GM21737 (cell line): ENCODE data around the gene ZIC5.

Experiments
- ATAC-seq: cut with Tn5 transposase; IDR thresholded peaks from one replicate; pipeline ENCODE4 v1.9.1; 2021; ENCODE audit warnings: mild to moderate bottlenecking, moderate library complexity; ENCODE audit not compliant: unreplicated experiment

The ZIC5 gene

DNA sequence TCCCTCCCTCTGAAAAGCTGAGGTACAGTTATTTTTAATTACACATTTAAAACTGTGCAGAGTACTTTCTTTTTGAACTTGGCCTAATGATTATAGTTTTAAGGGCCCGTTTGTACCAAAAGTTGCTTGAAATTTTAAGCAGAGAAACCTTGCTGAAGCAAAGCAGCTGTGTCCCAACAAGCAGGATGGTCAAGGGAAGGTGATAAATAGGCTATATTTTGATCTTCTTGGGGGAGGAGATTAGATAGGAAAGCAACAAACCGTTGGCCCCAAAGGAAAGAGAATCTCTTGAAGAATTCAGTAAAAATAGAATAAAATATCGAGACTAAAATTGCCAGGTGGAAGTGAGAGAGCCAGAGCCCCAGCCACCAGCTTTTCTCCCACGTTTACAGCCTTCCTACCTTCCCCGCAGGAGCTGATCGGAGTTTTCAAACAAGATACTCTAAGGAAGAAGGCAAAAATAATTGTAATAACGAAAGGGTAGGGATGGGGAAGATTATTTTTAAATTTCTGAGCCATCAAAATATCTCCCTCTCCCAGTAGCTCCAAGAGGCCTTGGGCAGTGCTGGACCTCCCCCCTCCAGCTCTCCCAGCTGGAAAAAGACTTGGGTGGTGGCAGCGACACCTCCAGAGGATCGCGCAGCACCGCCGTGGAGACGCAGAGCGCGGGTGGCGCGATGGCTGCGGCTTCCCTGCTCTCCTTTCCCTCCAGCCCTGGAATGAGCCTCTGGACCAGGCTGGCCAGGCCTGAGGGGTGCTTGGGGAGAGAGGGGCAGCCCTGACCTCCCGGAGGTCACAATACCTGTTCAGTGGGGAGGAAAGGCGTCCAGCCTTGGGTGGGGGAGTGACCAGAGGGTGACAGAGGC lies 15.8 kb upstream of the ZIC5 start:
- ATAC-seq = no peak

DNA sequence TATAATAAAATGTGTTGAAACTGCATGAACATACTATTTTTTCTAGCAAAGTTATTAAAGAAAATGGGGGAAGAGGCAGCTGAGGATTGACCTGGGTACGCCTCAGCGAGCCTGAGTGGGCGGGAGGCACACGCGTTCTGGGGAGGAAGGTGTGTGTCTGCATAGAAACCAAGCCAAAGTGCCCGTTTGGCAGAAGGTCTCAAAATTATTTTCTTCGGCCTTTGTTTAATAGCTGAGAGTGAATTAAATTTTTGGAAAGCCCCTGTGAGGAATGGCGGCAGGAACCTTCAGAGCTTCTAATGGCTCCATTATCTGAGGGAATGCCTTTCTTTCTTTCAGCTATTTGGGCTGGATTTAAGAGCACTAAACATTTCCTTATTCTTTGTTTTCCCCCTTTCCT lies 15.2 kb upstream of the ZIC5 start:
- ATAC-seq = no peak

DNA sequence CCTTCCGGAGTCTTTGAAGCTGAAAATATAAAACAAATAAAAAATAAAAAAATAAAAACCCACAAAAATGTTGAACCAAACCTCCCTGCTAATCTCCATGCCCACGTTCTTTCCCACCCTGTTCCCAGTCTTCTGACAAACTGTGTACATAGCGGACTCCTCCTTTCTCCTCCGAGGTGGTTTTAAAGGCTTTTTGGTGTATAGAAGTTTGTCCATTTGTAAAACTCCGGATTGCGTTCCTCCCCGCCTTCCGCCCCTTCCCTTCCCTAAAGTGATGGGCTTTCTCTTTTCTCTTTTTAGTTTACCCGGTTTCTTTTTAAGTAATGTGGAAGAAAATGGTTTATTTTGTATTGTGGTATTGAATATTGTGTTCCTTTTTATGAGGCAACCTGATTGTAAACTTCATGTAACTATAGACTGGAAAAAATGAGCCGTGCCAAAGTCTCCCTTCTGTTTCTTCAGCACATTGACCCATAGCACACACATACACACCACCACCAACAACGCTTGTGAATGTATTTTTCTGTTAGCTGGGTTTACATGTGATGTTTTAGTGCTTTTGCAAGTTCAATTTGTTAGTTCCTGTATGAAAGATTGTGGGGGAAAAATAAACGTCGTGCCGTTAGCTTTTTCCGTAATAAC lies 14.4 kb upstream of the ZIC5 start:
- ATAC-seq = no peak

DNA sequence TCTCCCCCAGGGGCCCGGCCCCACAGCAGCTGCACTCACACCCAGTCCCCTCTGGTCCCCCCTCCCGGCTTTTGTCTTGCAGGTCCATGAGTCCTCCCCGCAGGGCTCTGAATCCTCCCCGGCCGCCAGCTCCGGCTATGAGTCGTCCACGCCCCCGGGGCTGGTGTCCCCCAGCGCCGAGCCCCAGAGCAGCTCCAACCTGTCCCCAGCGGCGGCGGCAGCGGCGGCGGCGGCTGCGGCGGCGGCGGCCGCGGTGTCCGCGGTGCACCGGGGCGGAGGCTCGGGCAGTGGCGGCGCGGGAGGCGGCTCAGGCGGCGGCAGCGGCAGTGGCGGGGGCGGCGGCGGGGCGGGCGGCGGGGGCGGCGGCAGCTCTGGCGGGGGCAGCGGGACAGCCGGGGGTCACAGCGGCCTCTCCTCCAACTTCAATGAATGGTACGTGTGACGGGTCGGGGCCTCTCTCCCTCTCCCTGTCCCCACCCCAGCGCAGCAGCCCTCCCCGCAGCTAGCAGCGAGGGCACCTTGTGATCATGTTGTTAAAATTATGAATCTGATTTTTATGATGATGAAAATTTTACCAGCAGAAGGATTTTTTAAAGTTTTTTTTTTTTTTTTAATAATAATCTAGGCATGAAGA lies 13.8 kb upstream of the ZIC5 start:
- no peak for ATAC-seq

DNA sequence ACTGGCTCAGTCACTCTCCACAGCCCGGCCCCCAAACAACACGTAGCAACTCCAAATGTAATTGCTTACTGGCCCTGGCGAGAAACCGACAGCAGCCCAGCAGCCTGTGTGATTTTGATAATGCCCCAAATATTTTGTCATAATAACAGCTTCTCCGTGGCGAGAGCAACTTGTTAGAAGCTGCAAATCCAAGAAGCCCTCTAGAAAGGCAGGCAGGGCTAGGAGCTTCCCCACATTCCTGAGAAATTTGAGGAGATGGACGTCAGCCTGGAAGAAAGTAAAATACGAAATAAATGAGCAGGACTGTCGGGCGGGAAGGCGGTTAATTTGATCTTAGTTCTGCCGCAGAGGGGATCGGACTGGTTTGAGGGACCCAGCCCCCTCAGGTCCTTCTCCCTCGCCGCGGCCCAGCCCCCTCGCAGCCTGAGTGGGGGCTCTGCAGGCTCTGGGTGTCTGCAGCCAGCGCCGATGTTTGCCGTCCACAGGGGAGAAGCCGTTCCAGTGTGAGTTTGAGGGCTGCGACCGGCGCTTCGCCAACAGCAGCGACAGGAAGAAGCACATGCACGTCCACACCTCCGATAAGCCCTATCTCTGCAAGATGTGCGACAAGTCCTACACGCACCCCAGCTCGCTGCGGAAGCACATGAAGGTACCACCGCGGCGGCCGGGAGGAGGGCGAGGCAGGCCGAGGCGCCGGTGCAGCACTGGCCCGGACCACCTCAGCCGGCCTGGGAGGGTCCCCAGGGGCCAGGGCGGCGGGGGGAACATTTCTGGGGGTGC lies 13.1 kb upstream of the ZIC5 start:
- ATAC-seq = no peak

DNA sequence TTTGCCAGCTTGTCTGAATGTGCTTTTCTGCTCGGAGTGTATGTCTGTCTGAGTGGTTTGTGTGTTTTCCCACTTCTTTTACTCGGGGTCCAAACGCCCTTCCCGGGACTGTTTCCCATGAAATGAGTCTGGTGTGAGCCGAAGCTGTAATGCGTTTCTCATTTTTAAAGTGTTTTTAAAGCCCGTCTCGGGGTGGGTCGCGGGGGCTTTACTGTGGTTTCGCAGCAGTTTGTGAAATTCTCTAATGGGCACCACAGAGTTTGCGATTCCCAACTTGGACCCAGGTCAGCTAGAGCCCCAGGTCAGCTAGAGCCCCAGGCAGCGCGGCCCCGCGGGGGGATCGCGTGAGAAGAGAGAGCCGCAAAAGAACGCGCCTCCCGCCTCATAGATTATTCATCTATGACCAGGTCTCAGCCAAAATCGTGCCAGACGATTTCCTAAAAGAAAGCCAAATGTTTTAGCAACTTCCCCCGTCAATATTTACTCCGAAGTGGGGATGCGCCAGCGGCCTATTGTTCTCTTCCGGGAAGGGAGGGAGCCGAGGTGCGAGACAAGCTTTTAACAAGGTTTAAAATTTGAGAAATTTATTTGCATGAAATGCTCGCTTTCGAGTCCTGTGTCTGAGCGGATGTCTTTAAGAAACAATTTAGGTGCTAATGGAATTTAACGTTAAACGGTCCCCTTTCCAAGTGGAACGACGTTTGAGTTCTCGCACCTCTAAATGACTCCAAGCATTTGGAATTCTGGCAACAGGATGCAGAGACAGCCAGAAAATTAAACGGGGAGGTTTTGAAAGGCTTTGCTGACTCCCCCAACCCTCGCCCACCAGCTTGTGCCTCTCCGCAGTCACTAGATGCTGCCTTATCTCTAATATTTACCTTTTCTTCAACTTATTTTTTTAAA lies 12.2 kb upstream of the ZIC5 start:
- ATAC-seq = no peak

DNA sequence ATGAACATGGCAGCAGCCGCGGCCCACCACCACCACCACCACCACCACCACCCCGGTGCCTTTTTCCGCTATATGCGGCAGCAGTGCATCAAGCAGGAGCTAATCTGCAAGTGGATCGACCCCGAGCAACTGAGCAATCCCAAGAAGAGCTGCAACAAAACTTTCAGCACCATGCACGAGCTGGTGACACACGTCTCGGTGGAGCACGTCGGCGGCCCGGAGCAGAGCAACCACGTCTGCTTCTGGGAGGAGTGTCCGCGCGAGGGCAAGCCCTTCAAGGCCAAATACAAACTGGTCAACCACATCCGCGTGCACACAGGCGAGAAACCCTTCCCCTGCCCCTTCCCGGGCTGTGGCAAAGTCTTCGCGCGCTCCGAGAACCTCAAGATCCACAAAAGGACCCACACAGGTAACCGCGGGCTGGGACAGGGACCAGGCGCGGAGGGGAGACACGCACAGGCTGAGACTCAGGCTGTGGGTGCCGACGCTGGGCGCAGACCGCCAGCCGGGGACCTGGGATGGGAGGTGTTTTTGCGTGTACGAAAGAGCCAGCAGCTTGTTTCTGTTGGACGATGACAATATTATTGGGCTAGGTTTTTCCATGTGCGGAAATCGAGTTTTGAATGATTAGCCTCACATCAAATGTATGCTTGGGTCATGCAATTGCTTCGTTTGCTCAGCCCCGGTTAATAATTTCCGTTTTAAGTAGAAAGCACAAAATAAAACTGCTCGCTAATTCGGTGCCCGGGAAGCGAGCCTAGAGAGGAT lies 11.3 kb upstream of the ZIC5 start:
- no peak for ATAC-seq

DNA sequence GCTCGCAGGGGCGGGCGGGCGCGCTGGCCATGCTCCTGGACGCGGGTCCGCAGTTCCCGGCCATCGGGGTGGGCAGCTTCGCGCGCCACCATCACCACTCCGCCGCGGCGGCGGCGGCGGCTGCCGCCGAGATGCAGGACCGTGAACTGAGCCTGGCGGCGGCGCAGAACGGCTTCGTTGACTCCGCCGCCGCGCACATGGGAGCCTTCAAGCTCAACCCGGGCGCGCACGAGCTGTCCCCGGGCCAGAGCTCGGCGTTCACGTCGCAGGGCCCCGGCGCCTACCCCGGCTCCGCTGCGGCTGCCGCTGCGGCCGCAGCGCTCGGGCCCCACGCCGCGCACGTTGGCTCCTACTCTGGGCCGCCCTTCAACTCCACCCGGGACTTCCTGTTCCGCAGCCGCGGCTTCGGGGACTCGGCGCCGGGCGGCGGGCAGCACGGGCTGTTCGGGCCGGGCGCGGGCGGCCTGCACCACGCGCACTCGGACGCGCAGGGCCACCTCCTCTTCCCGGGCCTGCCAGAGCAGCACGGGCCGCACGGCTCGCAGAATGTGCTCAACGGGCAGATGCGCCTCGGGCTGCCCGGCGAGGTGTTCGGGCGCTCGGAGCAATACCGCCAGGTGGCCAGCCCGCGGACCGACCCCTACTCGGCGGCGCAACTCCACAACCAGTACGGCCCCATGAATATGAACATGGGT lies 10.6 kb upstream of the ZIC5 start:
- ATAC-seq = no peak

DNA sequence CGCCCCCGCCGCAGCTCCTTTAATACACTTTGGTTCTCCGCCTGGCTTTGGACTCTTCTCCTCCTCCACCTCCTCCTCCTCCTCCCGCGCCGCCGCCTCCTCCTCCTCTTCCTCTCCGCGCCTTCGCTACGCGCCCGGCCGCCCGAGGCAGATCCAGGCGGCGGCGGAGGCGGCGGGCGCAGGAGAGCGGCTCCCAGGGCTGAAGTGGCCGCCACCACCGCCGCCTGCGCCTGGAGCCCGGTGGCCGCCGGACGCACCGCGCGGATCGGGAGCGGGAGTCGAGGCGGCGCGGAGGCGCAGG lies 10.1 kb upstream of the ZIC5 start, which contains the start of gene ZIC2:
Gene ZIC2 (plus strand): TSS at position 50 of the 301 bp plus-strand sequence. CDS start 281 bp downstream, outside the sequence.
- no peak for ATAC-seq

DNA sequence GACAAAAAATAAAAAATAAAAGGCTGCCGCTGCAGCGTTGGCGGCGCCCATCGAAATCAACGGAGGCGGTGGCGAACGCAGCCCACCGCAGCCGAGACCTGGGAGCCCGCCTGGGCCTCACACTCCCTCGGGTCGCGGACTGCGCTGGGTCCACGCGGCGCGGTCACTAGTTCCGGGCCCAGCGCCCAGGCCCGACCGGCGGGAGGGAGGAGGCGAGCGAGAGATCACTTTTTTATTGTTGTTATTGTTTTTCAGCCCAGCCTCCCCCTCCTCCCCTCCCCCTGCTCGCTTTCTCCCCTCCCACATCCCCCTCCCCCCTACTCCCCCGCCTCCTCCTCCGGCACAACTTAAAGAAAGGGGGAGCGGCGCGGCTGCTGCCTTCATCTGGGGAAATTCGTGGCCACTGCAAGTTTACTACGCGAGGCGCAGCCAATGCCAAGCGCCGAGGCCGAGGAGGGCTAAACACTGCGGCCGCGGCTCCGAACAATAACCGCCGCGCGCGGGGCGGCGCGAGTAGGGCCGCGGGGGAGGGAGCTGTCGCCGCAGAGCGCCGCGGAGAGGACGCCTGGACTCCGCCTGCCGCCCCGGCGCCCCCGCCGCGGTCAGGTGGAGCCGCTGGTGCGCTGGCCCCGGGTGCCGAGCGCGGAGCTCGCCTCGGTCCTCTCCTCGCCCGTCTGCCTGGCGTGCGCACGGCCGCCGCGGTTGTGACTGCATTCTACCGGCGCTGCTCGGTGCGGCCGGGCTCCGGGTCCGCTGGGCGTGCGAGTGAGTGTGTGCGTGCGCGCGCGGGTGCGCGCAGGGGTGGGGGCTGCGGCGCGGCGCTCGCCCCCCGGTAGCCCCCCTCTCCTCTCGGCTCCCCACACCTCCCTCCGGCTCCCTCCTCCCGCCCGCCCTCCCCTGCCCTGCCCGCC lies 9.5 kb upstream of the ZIC5 start:
- no peak for ATAC-seq

DNA sequence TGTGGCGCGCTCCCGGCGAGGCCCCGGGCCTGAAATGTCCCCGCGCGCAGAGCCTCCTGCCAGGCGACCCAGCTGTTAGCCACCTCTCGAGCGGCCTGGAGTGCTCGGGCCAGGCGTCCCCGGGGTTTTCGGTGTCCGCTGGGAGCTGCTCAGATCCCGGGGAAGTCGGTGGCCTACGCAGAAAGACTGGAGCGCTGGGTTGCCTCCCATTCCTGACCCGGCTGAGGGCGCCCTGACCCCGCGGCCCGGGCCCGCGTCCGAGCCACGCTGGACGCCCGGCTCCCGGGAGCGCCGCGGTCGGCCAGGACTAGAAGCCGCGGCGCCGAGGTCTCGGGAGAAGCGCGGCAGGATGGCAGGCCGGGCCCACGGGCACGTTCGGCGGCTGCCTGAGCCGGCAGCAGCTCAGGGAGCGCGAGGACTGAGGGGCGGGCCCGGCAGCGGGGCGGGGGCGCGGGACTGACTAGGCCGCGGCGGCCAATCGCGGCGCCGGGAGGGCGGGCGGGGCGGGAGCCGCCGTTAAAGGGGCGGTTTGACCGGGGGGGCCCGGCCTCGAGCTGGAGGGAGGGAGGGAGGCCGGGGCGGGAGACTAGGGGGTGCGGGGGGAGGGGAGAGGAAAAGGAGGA lies 8.7 kb upstream of the ZIC5 start:
- ATAC-seq = peak; percentile 58

DNA sequence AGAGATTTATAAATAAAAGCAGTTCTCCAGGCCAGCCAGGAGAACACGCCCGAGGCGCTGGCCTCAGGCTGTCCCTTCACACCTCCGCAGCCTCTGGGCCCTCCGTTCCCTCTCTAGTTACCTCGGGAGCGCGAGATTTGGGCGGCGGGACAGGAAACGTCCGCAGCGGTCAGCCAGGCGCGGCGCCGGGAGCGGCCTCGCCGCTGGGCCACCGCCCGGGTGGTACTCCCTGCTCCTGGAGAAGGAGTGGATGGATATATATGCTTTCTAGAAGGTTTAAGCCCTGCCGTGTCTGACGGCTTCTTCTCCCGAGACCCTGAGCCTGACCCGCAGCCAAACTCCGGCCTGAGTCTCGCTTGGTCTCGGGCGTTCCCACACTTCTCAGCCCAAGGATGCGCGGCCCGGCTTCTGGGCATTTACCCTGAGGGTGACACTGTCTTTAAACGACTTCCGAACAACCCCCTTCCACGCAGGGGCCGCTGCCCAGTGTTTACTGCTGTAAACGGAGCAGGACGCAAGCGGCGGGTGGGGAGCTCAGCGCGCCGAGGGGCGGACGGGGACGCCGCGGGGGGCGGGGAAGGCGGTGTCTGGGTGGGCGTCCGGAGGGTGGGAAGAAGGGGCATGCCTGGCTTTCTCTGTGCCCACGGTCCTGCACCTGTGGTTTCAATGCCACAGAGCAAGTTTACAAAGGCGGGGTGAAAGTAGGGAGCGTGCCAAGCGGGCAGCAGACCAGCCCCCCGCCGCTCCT lies 8.1 kb upstream of the ZIC5 start:
- no peak for ATAC-seq

DNA sequence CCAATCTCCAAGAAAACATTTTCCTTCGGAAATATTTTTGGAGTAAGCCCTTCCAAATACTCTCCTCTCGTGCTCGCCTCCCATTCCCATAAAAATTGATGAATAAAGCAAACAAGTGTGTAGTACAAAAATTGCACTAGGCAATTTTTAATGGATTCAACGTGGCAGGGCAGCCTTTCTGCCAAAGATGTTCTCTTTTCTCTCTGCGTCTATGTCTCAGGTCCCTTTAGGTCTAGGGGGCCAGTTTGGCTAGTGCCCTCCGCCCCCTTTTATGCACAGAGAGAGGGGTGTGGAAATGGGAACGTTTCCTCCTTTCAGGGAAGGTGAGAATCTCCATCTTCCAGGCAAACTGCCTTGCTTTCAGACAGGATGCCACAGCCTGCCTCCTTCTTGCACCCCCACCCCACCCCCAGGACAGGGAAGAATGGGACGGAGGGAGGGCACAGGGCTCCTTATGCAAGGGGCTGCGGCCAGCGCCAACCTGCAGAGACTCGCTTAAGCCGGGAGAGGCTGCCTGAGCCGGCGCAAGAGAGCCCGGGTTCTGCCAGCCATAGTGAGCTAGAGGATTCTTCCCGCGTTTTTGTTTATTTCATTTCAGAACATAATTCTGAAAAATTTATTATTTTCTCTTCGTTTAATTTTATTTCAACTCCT lies 7.4 kb upstream of the ZIC5 start:
- no peak for ATAC-seq

DNA sequence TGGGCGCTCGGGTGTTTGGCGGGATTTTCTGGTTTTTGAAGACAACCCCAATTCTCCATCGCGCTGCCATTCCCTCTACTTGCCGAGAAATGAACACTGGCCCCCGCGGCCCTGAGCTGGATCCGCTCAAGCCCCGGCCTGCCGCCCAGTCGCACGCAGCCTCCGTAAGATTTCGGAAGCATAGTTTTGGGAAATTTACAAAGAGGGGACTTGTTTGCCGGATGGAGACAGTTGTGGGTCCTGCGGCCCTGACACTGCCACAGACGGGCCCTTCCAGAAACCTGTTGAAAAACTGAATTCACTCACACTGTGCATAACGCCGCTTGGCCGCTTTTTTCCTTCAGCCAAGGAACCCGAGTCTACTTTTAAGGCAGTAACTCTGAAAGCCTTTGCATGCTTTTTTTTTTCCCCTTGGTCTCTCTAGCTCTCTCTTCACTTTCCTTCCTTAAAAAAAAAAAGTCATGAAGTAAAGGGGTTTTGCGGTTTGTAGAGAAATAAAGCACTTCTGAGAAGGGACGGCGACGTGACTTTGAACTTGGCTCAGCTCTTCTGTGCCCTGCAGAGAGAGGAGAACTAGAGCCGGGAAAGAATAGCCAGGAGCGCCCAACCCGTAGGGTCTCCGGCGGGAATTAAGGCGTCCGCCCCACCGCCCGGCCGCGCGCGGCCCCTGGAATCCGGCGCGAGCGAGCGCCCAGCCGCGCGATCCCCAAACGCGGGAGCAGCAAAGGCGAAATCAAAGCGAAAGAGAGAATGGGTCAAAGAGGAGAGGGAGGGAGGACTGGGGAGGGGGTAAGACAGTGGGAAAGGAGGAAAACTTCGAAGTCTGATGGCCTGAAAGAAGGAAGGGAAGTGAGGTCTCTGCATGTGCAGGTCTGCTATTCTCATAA lies 6.6 kb upstream of the ZIC5 start:
- no peak for ATAC-seq

DNA sequence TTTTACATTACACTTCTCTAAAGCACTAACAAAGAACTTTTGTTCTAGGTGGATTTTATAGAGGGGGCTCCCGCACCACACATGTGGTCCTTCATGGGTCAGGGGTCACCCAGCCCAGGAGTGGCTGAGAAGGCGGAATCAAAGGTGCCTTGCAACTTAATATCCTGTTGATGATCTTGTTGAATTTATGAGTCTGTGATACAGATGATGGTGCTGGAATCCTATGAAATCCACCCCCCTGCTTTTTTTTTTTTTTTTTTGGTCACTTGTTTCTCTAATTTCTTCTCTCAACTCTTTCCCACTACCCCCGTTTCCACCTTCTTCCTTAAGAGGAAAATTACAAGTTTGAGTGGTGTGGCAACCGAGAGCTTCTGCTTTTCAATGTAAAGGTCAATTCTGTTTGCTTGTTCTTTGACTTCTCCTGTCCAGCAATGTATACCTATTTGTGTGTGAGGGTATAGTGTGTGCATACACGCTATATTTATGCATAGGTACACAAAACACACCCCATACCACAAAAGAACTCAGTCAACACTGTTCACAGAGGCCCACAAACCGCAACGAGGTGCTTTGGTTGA lies 5.9 kb upstream of the ZIC5 start:
- no peak for ATAC-seq
